B cell (primary cell): ENCODE results near the gene NEMP2. TPM values are rescaled to one million over a fixed set of nuclear protein-coding genes. Genes with fewer than 3 reads are reported as not detected.

Experiments used
- ATAC-seq: fragments of 200-7000 bp; cut with Tn5 transposase; one replicate; pipeline ENCODE4 v1.10.0; 2021; ENCODE audit warnings: low read depth, mild to moderate bottlenecking, moderate number of reproducible peaks, moderate library complexity
- CTCF ChIA-PET: fragments of 350-600 bp; sonication (Branson Sonifier 250); formaldehyde crosslinking; loops from one replicate; lab custom pipeline; 2021; ENCODE audit warnings: antibody characterized with exemption, inconsistent platforms; lab: Charles Lee
- POLR2A ChIA-PET: fragments of 350-600 bp; sonication (Branson Sonifier 250); formaldehyde crosslinking; loops from one replicate; lab custom pipeline; 2021; ENCODE audit warnings: antibody characterized with exemption; lab: Charles Lee
- DNase-seq: peaks from one replicate; pipeline ENCODE4 v3.0.0; 2013
- H2AFZ ChIP-seq: 2 replicates; pipeline ENCODE4 v1.6.1; 2012; ENCODE audit warnings: mild to moderate bottlenecking, low read depth, low read length; ENCODE audit not compliant: insufficient read depth, poor library complexity, severe bottlenecking
- H3K27ac ChIP-seq, 2 donors: 1 replicate in 1 of 2; 2 replicates in 1 of 2; pipeline ENCODE4 v1.5.1; 2012 to 2013; ENCODE audit warnings: low read length in 2 of 2, mild to moderate bottlenecking in 2 of 2, moderate library complexity in 1 of 2
- H3K27me3 ChIP-seq, 4 experiments: fragments of 200-600 bp in 1 of 4; sonication (generic) in 1 of 4; replicated peaks in 1 of 4; 1 replicate in 2 of 4; 2 replicates in 2 of 4; pipeline versions ENCODE4 v1.6.1 to v1.7.0; 2013 to 2016; ENCODE audit warnings: low read length in 3 of 4, mild to moderate bottlenecking in 2 of 4, mixed read lengths in 1 of 4, moderate library complexity in 1 of 4; ENCODE audit not compliant: insufficient read depth in 4 of 4, control insufficient read depth in 3 of 4; ENCODE audit errors: control extremely low read depth in 1 of 4
- H3K36me3 ChIP-seq, 2 experiments: replicated peaks in 1 of 2; 1 replicate in 1 of 2; 2 replicates in 1 of 2; pipeline versions ENCODE4 v1.6.1 to v1.7.1; 2013; ENCODE audit warnings: low read length in 1 of 2; ENCODE audit not compliant: insufficient read depth in 2 of 2, control insufficient read depth in 1 of 2; ENCODE audit errors: control extremely low read depth in 1 of 2, extremely low read depth in 1 of 2
- H3K4me1 ChIP-seq, 2 donors: fragments of 200-600 bp in 1 of 2; sonication (generic) in 1 of 2; 1 replicate in 1 of 2; 2 replicates in 1 of 2; pipeline versions ENCODE4 v1.5.1 to v1.6.1; 2013 to 2017; ENCODE audit warnings: low read length in 2 of 2; ENCODE audit not compliant: control insufficient read depth in 2 of 2, insufficient read depth in 2 of 2
- H3K4me2 ChIP-seq: replicated peaks from 2 replicates; pipeline ENCODE3; 2012; ENCODE audit warnings: mild to moderate bottlenecking, low read depth, low read length; ENCODE audit not compliant: poor library complexity, severe bottlenecking
- H3K4me3 ChIP-seq, 5 experiments: fragments of 200-600 bp in 1 of 5; sonication (generic) in 1 of 5; 1 replicate in 3 of 5; 2 replicates in 2 of 5; pipeline versions ENCODE4 v1.5.1 to v1.7.0; 2011 to 2016; ENCODE audit warnings: low read length in 4 of 5, mild to moderate bottlenecking in 4 of 5, low read depth in 2 of 5, control low read depth in 1 of 5, moderate library complexity in 1 of 5; ENCODE audit not compliant: insufficient read depth in 1 of 5; ENCODE audit errors: control extremely low read depth in 1 of 5, extremely low read depth in 1 of 5
- H3K79me2 ChIP-seq: fragments of 200-600 bp; sonication (generic); one replicate; pipeline ENCODE4 v1.6.0; 2016; ENCODE audit warnings: low read length; ENCODE audit not compliant: control insufficient read depth, insufficient read depth
- H3K9ac ChIP-seq: fragments of 200-600 bp; sonication (generic); 2 replicates; pipeline ENCODE4 v1.6.1; 2017; ENCODE audit warnings: mild to moderate bottlenecking, low read length, moderate library complexity
- H3K9me3 ChIP-seq, 3 donors: one replicate each; pipeline versions ENCODE4 v1.6.1 to v1.7.1; 2013; ENCODE audit warnings: low read length in 2 of 3; ENCODE audit not compliant: control insufficient read depth in 2 of 3, insufficient read depth in 1 of 3; ENCODE audit errors: control extremely low read depth in 1 of 3
- H4K20me1 ChIP-seq: 2 replicates; pipeline ENCODE4 v1.6.0; 2012; ENCODE audit warnings: mild to moderate bottlenecking, low read length; ENCODE audit not compliant: insufficient read depth, control insufficient read depth, poor library complexity, severe bottlenecking
- H3K27ac Mint-ChIP-seq: one replicate; pipeline ENCODE4 v1.8.0; 2021; ENCODE audit warnings: mixed read lengths
- H3K27me3 Mint-ChIP-seq: one replicate; pipeline ENCODE4 v1.8.0; 2021; ENCODE audit warnings: mixed read lengths
- H3K4me1 Mint-ChIP-seq: one replicate; pipeline ENCODE4 v1.8.0; 2021; ENCODE audit warnings: mixed read lengths
- H3K4me3 Mint-ChIP-seq: one replicate; pipeline ENCODE4 v1.8.0; 2021; ENCODE audit warnings: mixed read lengths
- H3K9me3 Mint-ChIP-seq: one replicate; pipeline ENCODE4 v1.8.0; 2022; ENCODE audit warnings: mixed read lengths; ENCODE audit not compliant: insufficient read depth
- EZH2 ChIP-seq: IDR thresholded peaks from 2 replicates; pipeline ENCODE4 v1.6.1; 2012; ENCODE audit warnings: borderline replicate concordance, low read depth, mild to moderate bottlenecking, moderate library complexity, low read length; ENCODE audit not compliant: insufficient read depth, poor library complexity, severe bottlenecking
- WGBS: methylation state at CpG from one replicate; pipeline ENCODE4 v1.1.5; 2013; ENCODE audit warnings: missing lambda C conversion rate; ENCODE audit not compliant: insufficient coverage; 5-methylcytosine and 5-hydroxymethylcytosine counted together
- intact Hi-C: fragments of 100-400 bp; cut with micrococcal nuclease; formaldehyde crosslinking; loops from one replicate; pipeline ENCODE4 v1.10.0; 2022
- polyA plus RNA-seq: library from polyadenylated mRNA; depleted of rRNA; stranded (reverse); fragments of >200 nt; gene quantifications from 2 replicates; pipeline ENCODE4 v1.2.3, GENCODE V29; 2012
- total RNA-seq, 2 donors: library from RNA; stranded (reverse); fragments of 120-200 nt in 1 of 2; gene quantifications; 1 replicate in 1 of 2; 2 replicates in 1 of 2; pipeline versions ENCODE4 v1.2.3 to v1.2.4, GENCODE V29; 2013 to 2022
- TF ChIP-seq, protein P1 (sequence below): fragments of 200-600 bp; IDR thresholded peaks from one replicate; pipeline ENCODE4 v1.8.0; 2022; ENCODE audit warnings: antibody characterized with exemption, mild to moderate bottlenecking

The NEMP2 gene
- total and polyA plus RNA-seq, 2 donors (not counting 1 experiment from before 2014, with no cell fraction given), result 1.3 to 17.3 TPM

- Histone ChIP-seq H3K27me3 (no peaks in the 10 kb centered on the region), H2AFZ (no peak overlapping the region), H3K36me3 (peaks cover 2 to 56% of the 10 kb centered on the region in 2 experiments), H3K4me2 (no peak overlapping the region), H3K79me2 (no peaks in the 10 kb centered on the region), H3K9ac (no peak overlapping the region), H3K4me3 (no peak overlapping the region), H4K20me1 (no peaks in the 10 kb centered on the region), H3K27ac (no peak overlapping the region), H3K9me3 (no peaks in the 10 kb centered on the region), H3K4me1 (peaks cover 6 to 8% of the 10 kb centered on the region in 2 donors)
- Mint-ChIP-seq H3K9me3 (no peaks in the 10 kb centered on the region), H3K27me3 (no peaks in the 10 kb centered on the region), H3K4me1 (peaks cover 9% of the 10 kb centered on the region), H3K4me3 (no peak overlapping the region), H3K27ac (no peak overlapping the region)
- TF ChIP-seq, protein P1, sequence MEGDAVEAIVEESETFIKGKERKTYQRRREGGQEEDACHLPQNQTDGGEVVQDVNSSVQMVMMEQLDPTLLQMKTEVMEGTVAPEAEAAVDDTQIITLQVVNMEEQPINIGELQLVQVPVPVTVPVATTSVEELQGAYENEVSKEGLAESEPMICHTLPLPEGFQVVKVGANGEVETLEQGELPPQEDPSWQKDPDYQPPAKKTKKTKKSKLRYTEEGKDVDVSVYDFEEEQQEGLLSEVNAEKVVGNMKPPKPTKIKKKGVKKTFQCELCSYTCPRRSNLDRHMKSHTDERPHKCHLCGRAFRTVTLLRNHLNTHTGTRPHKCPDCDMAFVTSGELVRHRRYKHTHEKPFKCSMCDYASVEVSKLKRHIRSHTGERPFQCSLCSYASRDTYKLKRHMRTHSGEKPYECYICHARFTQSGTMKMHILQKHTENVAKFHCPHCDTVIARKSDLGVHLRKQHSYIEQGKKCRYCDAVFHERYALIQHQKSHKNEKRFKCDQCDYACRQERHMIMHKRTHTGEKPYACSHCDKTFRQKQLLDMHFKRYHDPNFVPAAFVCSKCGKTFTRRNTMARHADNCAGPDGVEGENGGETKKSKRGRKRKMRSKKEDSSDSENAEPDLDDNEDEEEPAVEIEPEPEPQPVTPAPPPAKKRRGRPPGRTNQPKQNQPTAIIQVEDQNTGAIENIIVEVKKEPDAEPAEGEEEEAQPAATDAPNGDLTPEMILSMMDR, result no peak
- no peak for TF ChIP-seq EZH2
- no peak for ATAC-seq
- CTCF ChIA-PET, result no interaction called here
- no peak for DNase-seq
- 97% methylated on average over 4 of the region's 5 CpGs for WGBS
- POLR2A ChIA-PET, result no interaction called here
- intact Hi-C loops, result no loop called here
Measured at GRCh38 chr2:190501231-190501630, 33.3 kb downstream of the NEMP2 start.

DNA sequence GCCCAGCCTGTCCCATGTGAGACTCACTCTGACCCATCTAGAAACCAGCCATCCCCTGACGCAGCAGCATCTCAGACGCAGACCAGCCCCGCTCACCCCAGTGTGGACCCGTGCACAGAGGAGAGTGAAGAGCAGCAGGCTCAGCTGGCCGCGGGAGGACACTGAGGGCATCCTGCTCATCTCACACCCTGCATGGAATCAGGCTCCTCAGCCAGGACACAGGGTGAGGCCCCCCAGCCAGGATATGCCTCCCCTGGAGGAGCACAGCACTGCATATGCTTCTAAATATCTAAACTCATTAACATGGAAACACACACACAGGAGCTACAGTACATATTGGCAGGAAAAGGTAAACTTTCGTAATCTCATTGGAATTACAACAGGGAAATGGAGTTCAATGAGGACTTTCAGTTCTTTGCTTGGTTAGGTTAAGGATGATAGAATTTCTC is 34.4 kb downstream of the NEMP2 start:
- 100% methylated on average over 7 of the region's 7 CpGs for WGBS
- no peaks in the 10 kb centered on the region for H3K27me3 Mint-ChIP-seq
- H3K4me3 Mint-ChIP-seq, result no peak overlapping the region
- no peak overlapping the region for H3K4me2 ChIP-seq
- peaks cover 2 to 56% of the 10 kb centered on the region in 2 experiments for H3K36me3 ChIP-seq
- H3K9ac ChIP-seq, result no peak overlapping the region
- DNase-seq (no peak), ATAC-seq (no peak)
- H2AFZ ChIP-seq, result no peak overlapping the region
- no peak overlapping the region for H3K4me3 ChIP-seq
- H3K27ac ChIP-seq, result no peak overlapping the region
- H3K79me2 ChIP-seq, result no peaks in the 10 kb centered on the region
- H4K20me1 ChIP-seq, result no peaks in the 10 kb centered on the region
- no peak overlapping the region for H3K27ac Mint-ChIP-seq
- no peaks in the 10 kb centered on the region for H3K4me1 ChIP-seq
- H3K4me1 Mint-ChIP-seq, result no peaks in the 10 kb centered on the region
- TF ChIP-seq, protein P1, result no peak
- no peak for TF ChIP-seq EZH2
- POLR2A ChIA-PET, result no interaction called here
- CTCF ChIA-PET, result no interaction called here
- H3K9me3 ChIP-seq, result peaks cover 0 to 1% (median 0%) of the 10 kb centered on the region in 3 donors
- H3K27me3 ChIP-seq, result no peaks in the 10 kb centered on the region
- intact Hi-C loops, result no loop called here
- no peaks in the 10 kb centered on the region for H3K9me3 Mint-ChIP-seq
